ENCODE measurements around the gene LINC01488.

LINC01488 gene

DNA sequence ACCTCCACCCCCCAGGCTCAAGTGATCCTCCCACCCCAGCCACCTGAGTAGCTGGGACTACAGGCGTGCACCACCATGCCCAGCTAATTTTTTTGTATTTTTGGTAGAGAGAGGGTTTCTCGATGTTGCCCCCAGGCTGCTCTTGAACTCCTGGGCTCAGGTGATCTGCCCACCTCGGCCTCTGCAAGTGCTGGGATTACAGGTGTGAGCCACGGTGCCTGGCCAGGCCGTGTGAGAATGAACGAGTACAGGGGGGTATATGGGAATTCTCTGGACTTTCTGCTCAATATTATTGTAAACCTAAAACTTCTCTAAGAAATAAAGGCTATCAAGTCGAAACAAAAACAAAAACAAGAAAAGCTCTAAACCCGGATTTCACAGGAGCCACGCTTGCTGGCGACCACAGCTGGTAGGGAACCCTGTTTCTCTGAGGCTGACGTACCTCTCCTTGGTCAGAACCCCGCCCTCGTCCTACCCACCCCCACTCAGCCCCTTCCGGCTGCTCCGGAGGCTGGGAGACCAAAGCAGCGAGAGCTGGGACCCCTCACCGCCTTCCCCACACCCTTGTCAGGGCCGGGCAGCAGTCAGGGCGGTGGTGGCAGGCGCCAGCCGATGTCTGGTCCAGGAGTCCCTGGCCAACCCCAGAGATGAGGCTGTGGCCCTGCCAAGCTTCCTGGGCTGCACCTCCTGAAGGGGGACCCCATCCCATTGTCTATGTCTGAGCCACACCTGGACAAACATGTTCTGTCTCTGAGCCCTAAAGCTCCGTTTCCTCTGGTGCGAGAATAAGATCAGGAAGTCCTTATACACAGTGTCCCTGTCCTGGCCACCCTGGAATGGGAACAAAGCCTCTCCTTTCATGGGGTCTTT, 52.1 kb downstream of the LINC01488 start:
- no peak for DNase-seq

DNA sequence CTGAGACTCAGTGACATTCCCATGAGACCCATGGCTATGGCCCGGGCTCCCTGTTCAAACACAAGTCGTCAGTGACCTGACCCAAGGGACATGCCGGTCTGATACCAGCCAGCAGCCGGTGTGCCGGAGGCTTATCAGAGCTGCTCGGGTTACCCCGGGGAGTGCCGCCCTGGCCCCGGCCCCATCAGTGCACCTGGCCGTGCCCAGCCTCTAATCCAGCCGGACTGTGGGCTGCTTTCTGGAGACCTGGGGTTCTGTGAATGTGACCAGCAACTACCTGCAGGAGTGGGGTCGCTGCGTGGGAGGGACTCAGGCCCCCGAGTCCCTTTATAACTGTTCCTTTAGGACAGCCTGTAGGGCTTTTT, 52.7 kb downstream of the LINC01488 start:
- no peak for DNase-seq

DNA sequence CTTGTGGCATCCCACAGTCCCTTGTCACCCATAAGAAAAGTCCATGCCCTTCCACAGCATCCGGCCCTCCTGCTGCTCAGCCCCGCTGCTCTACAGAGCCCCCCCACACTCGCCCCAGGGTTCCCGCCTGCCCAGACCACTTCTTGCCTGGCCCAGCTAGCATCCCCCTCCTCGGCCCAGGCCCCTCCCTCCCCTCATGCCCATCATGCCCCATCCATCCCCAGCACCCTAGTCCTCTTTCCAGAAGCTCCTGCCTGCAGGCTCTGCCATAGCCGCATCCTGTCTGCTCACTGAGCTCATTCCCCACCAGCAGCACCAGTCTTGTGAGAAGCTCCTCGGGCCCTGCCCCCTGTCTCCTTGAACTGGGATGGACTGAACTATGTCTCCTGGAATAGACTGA, 54.4 kb downstream of the LINC01488 start:
- no peak for DNase-seq

DNA sequence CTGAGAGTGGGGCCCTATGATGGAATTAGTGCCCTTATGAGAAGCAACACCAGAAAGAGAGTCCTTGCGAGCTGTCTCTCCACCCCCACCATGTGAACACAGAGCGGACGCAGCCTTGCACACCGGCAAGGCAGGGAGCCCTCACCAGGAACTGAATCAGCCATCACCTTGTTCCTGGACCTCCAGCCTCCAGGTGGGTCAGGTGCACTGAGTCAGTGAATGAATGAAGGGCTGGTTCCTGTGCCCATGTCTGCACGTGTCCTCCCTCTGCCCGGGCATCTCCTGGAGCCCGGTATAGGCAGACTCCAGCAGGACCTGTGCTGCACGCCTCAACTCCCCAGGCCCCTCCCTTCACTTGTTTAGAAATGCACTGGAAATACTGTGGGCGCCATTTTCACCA, 54.9 kb downstream of the LINC01488 start:
- DNase-seq, result no peak

DNA sequence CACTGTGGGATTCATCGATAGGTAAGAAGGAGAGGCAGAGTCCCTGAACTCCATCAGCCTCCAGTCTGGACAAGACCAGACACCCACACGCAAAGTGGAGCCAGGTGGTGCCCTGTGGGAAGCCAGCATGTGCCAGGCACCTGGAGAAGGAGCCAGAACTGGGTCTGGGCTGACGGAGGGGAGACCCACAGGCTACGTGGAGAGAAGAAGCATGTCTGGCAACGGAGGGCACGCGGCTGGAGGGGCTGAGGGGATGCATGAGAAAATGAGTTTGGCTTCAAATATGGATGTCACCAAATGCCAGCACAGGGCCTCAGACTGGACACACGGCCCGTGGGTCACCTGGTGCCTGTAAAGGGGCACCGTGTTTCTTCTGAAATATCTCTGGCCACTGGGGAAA, 55.7 kb downstream of the LINC01488 start:
- no peak for DNase-seq

DNA sequence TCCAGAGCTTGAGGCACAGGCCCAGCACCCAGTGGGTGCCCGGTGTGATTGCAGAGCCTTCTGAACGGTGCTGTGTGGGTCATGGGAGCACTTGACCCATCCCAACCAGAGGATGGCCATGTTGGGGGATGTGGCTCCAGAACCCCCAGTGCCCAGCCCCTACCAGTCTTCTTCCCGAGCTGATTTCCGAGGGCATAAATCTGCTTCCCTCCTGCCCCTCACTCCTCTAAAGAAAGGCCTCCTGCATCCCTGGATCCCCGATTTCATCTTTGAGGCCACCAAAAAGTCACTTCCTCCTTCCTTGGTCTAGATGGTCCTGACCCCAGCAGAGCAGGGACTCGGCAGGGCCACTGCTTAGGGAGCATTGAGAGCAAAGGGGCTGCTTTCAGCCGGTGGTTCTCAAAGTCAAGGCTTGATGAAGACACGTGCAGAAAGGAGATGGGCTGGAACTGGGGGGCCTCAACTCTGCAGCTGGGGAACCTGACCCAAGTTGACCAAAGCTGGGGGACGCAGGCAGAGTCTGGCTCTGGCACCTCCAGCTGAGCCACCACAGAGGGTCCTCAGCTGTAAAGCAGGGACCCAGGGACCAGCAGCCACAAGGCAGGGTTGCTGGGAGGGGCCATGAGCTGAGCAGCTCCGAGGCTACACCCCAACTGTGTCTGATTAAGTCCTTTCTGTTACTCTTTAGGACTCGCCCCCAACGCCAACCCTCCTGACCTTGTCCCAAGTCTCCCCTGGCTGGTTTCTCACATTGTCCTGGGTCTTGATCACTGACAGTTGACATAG, 56.6 kb downstream of the LINC01488 start:
- DNase-seq, result no peak

DNA sequence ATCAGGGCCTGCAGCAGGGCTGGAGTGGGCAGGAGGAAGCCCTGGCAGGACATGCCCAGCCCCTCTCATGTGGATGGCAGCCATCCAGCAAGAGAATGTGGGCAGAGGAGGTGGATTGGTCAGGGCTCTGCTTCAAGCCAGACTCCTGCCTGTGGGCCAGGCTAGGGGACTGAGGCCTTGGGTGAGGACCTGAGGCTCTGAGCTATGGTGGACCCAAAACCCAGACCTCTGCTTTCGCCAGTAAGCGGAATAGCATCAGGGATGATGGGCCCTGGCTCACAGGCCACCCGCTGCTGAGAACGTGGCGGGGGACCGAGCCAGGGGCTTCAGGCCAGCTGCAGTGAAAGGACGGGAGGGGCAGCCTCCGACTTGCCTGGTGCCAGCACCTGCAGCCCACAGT, 57.4 kb downstream of the LINC01488 start:
- DNase-seq, result no peak

DNA sequence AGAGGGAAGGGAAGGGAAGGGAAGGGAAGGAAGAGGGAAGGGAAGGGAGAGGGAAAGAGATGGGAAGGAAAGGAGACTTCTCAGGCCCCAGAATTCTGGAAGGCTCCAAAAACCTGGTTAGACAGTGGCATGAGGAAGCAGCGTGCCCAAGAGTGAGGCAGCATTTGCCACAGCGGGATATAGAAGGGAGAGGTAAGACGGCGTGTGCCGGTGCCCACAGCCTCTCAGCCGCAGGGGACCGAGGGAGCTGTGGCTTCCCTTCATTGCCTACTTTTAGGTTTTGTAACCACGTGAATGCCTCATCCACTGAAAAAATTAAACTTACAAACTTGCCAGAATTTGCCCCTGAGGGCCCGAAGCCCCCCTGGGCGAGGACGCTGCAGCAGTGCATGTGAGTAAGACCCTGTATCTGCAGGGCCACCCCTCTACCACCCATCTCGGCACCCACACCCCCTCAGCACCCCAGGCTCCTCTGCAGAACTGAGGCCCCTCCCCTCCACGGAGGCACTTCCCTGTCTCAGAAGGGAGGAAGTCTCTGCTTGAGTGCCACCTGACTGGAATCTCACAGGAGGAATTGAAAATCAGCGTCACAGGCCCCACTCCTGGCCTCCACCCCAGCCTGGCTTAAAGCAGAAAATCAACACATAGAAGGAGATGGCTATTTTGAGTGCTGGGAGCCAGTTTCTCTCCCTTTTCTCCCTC, 58.1 kb downstream of the LINC01488 start:
- no peak for DNase-seq

DNA sequence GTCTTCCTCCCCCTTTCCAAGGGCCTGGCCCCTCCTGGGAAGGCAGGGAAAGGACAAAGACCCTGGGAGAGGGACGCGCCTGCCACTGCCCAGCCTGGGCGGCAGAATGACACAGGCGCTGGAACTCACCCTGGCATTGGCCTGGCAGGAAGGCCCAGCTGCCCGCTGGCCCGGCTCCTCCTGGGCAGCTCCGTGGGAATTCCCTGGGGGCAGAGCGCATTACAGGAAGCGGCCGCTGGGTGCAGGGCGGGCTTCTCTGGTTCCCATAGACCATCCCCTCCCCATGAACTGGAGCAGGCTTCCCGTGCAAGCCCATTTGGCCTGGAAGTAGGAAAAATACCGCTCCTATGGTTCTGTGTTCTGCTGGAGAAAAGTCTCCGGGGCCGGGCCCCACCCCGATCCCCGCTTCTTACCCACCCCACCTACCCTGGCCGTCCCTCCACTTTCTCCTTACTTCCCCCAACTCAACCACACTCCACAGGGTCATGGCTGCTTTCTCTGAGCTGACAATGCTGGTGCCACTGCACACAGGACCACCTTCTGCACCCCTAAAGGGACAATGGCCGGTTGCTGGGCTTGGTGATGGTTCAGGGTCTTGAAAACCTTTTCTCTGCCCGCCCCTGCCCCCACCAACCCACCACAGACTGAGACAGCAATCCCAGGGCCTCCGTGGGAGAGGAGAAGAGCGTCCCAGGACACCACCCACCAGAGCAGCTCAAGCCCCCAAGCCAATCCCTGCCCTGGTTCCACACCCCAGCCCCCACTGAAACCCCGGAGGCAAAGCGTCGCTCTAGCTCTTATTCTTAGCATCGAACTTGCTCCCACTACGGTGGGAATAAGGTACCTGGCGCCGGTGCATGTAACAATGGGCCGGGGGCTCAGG, 58.9 kb downstream of the LINC01488 start:
- DNase-seq, result no peak

DNA sequence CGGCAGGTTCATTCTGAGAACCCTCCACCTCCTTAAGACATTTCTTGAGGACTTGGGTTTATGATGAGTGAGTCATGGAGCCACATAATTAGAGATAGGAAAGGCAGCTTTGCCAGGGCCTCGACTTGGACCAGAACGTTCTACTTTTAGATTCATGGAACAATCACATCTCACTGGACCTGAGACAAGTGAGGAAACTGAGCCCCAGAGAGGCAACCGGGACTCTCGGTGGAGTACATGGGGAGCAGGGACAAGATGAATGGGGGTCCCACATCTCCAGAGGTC, 59.5 kb downstream of the LINC01488 start:
- no peak for DNase-seq

DNA sequence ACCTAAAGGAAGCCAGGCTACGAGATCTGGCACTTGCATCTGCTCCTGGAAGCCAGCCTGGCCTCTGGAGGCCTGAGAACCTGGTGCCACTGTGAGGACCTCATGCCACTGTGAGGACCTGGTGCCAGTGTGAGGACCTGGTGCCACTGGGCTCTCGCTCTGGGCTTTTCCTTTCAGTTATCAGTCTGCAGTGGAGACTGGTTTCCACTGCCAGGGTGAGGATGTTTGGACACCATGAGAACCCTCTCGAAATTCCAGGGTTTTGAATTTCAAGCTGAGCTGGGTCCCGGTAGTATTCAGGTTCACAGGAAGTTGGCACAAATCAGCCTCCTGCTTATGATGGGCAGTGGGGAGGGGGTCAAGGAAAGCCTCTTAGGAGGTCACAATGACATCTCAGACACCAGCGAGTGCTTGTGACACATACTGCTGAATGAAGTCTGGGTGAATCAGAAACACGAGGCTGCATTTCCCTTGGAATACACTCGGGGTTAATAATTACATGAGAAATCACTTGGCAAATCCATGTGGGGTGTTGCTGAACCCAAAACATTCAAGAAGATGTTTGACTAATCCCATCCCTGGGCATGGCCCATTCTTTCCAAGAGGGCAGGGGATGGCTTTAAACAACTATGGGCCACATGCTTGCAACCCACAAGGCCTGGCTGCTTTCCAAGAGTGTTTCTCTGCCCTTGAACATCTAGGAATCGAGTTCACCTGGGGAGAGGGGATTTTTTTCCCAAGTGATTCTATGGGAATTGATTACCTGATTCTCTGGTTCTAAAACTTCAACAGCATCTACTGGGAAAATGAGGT, 60.2 kb downstream of the LINC01488 start:
- no peak for DNase-seq

DNA sequence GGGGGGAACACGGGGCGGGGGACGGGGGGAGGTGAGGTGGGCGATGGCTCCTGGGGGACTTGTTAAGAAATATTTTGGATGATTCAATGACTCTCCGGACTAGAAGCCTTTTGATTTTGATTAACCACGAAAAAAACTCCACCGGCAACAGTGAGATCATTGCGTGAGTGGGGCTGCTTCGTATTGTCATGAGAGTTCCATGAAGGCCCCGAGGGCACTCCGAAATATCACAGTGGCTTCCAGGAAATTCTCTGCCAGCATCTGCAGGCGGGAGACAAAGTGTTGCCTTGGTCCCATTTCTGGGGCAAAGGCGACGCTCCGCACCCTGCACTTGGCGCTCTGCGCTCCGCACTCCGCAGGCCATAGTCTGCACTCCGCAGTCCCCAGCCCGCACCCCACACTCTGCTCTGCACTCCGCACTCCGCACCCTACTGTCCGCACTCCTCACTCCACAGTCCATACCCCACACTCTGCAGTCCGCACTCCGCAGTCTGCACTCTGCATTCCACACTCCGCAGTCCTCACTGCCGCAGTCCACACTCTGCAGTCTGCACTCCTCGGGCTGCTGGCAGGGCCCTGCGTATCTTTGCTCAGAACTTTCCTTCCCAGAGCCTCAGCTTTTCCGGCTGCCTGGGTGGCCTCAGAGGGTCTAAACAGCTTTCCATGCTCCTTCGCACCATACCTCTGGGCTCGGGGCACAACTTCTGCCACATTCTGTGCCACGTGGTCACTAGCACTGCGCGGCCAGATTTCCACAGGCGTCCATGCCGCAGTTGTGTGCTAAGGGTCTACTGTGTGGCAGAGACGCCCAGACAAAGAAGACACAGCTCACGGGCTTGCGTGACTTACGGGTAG, 61.1 kb downstream of the LINC01488 start:
- DNase-seq, result no peak

Measured in NCI-H1436 (cell line).